HepG2 (cell line): ENCODE measurements around the gene ADGRL3. TPM values are rescaled to one million over a fixed set of nuclear protein-coding genes. Genes with fewer than 3 reads are reported as not detected.

Experiments used
- ATAC-seq: fragments of 200-7000 bp; cut with Tn5 transposase; 3 replicates; pipeline ENCODE4 v1.9.1; 2020; ENCODE audit warnings: mild to moderate bottlenecking, moderate library complexity
- BruUV-seq: library from RNA; stranded (reverse); fragments of 400-500 nt; replicated peaks from 2 replicates; lab custom pipeline; 2021; lab: Mats Ljungman, UMichigan
- CTCF ChIA-PET: fragments of 300-600 bp; formaldehyde crosslinking; extraction: SDS; loops from one replicate; lab custom pipeline; 2021; ENCODE audit warnings: low total read pairs, inconsistent platforms, low intra/inter-chr PET ratio; lab: Yijun Ruan, JAX
- POLR2A ChIA-PET: fragments of 350-600 bp; sonication (Branson Sonifier 250); formaldehyde crosslinking; loops from one replicate; lab custom pipeline; 2020; ENCODE audit warnings: antibody characterized with exemption, inconsistent platforms; lab: Yijun Ruan, JAX
- DNase-seq: peaks from one replicate; pipeline ENCODE4 v3.0.0-alpha.2; 2015; ENCODE audit warnings: low spot score
- FAIRE-seq: peaks from 3 replicates; lab custom pipeline; 2011; peaks lifted over from hg19 to GRCh38; lab: Jason Lieb, UNC
- H2AFZ ChIP-seq: one replicate; pipeline ENCODE4 v1.6.1; 2011; ENCODE audit warnings: low read length, inconsistent platforms
- H3K27ac ChIP-seq: fragments of 300-600 bp; 3 replicates; pipeline ENCODE4 v1.8.0; 2011; ENCODE audit warnings: mixed run types, mild to moderate bottlenecking, mixed read lengths, low read length, inconsistent platforms; ENCODE audit not compliant: insufficient read depth; ENCODE audit errors: extremely low read length
- H3K27me3 ChIP-seq, 2 experiments: fragments of 200-600 bp in 1 of 2; 2 replicates in 1 of 2; 3 replicates in 1 of 2; pipeline versions ENCODE4 v1.6.0 to v1.8.0; 2011; ENCODE audit warnings: low read length in 2 of 2, mild to moderate bottlenecking in 2 of 2, moderate library complexity in 2 of 2, inconsistent platforms in 1 of 2; ENCODE audit not compliant: insufficient read depth in 2 of 2, control insufficient read depth in 1 of 2
- H3K36me3 ChIP-seq, 2 experiments: fragments of 200-600 bp in 1 of 2; replicated peaks in 1 of 2; 2 replicates in 1 of 2; 3 replicates in 1 of 2; pipeline versions ENCODE4 v1.5.1 to v1.8.0; 2011; ENCODE audit warnings: low read length in 2 of 2, inconsistent platforms in 1 of 2; ENCODE audit not compliant: insufficient read depth in 2 of 2, control insufficient read depth in 1 of 2
- H3K4me1 ChIP-seq: 2 replicates; pipeline ENCODE4 v1.5.1; 2012; ENCODE audit warnings: low read length, inconsistent platforms; ENCODE audit not compliant: insufficient read depth
- H3K4me2 ChIP-seq: 2 replicates; pipeline ENCODE4 v1.6.0; 2011; ENCODE audit warnings: low read depth, low read length, inconsistent platforms
- H3K4me3 ChIP-seq, 3 experiments: fragments of 200-600 bp in 1 of 3; sonication (generic), shearing (Covaris generic) in 1 of 3; replicated peaks in 1 of 3; 2 replicates each; pipeline ENCODE4 v1.5.1; 2011 to 2016; ENCODE audit warnings: low read length in 3 of 3, inconsistent platforms in 2 of 3, low read depth in 2 of 3, mild to moderate bottlenecking in 2 of 3, control low read depth in 1 of 3, mixed read lengths in 1 of 3; ENCODE audit not compliant: insufficient read depth in 1 of 3
- H3K79me2 ChIP-seq: one replicate; pipeline ENCODE4 v1.6.1; 2011; ENCODE audit warnings: low read length, inconsistent platforms; ENCODE audit not compliant: insufficient read depth
- H3K9ac ChIP-seq: 2 replicates; pipeline ENCODE4 v1.6.0; 2011; ENCODE audit warnings: mild to moderate bottlenecking, low read depth, low read length, inconsistent platforms; ENCODE audit not compliant: insufficient read depth
- H3K9me3 ChIP-seq: 2 replicates; pipeline ENCODE4 v1.5.1; 2012; ENCODE audit warnings: mild to moderate bottlenecking, low read length
- H4K20me1 ChIP-seq: 2 replicates; pipeline ENCODE4 v1.6.0; 2011; ENCODE audit warnings: inconsistent platforms, mild to moderate bottlenecking, low read length, moderate library complexity; ENCODE audit not compliant: insufficient read depth
- CBX5 ChIP-seq: sonication (generic); formaldehyde crosslinking; IDR thresholded peaks from 2 replicates; pipeline ENCODE4 v1.4.0; 2020; ENCODE audit warnings: missing genetic modification reagents, borderline replicate concordance
- DMAP1 ChIP-seq: IDR thresholded peaks from 2 replicates; pipeline ENCODE4 v1.6.1; 2016
- FOXC1 ChIP-seq: sonication (generic); formaldehyde crosslinking; IDR thresholded peaks from 2 replicates; pipeline ENCODE4 v1.8.0; 2022; ENCODE audit warnings: mild to moderate bottlenecking, missing genetic modification reagents, borderline replicate concordance
- HOXA7 ChIP-seq: sonication (generic); formaldehyde crosslinking; IDR thresholded peaks from 2 replicates; pipeline ENCODE4 v1.8.1; 2022; ENCODE audit warnings: mild to moderate bottlenecking, missing genetic modification reagents, moderate library complexity
- NCOA5 ChIP-seq: sonication (generic); formaldehyde crosslinking; IDR thresholded peaks from 2 replicates; pipeline ENCODE4 v1.4.0; 2020; ENCODE audit warnings: missing genetic modification reagents
- NFE2L2 ChIP-seq: fragments of 150-350 bp; IDR thresholded peaks from 2 replicates; pipeline ENCODE4 v1.6.1; 2014; ENCODE audit warnings: low read length
- PLRG1 ChIP-seq: fragments of 450-650 bp; conservative IDR thresholded peaks from 2 replicates; pipeline ENCODE4 v1.6.1; 2016
- SMAD9 ChIP-seq: sonication (generic); formaldehyde crosslinking; IDR thresholded peaks from 2 replicates; pipeline ENCODE4 v1.5.1; 2020; ENCODE audit warnings: mild to moderate bottlenecking, missing genetic modification reagents
- ZFX ChIP-seq: sonication (generic); formaldehyde crosslinking; IDR thresholded peaks from 2 replicates; pipeline ENCODE4 v1.4.0; 2020; ENCODE audit warnings: mild to moderate bottlenecking, low read depth, missing genetic modification reagents, moderate library complexity
- ZNF225 ChIP-seq: sonication (generic); formaldehyde crosslinking; IDR thresholded peaks from 2 replicates; pipeline ENCODE4 v1.4.0; 2020; ENCODE audit warnings: mild to moderate bottlenecking, missing genetic modification reagents
- ZNF333 ChIP-seq: sonication (generic); formaldehyde crosslinking; IDR thresholded peaks from 2 replicates; pipeline ENCODE4 v1.4.0; 2020; ENCODE audit warnings: mild to moderate bottlenecking, missing genetic modification reagents, borderline replicate concordance
- ZNF7 ChIP-seq: IDR thresholded peaks from 2 replicates; pipeline ENCODE4 v1.6.1; 2016; ENCODE audit warnings: missing biosample characterization, missing genetic modification reagents
- ZNF746 ChIP-seq: sonication (generic); formaldehyde crosslinking; IDR thresholded peaks from 2 replicates; pipeline ENCODE4 v1.8.0; 2022; ENCODE audit warnings: mild to moderate bottlenecking, missing genetic modification reagents
- WGBS: methylation state at CpG from one replicate; pipeline ENCODE4 v1.1.6; 2017; ENCODE audit warnings: low lambda C conversion rate; 5-methylcytosine and 5-hydroxymethylcytosine counted together
- in situ Hi-C: cut with HindIII; loops from 2 replicates; pipeline ENCODE4 v1.10.0; 2017; ENCODE audit warnings: low pct_unique_long_range_greater_than_20kb; ENCODE audit not compliant: extremely low pct_ligation_motif_present
- intact Hi-C: fragments of 100-400 bp; cut with micrococcal nuclease; formaldehyde crosslinking; loops from one replicate; pipeline ENCODE4 v1.10.0; 2022; ENCODE audit not compliant: unreplicated experiment
- polyA plus RNA-seq, 8 experiments: library from polyadenylated mRNA; depleted of rRNA in 3 of 8; stranded (reverse) in 7 of 8; unstranded in 1 of 8; fragments of >200 nt; fragmentation: Illumina TruSeq in 4 of 8; extraction: Trizol in 4 of 8; gene quantifications; 2 replicates each; pipeline versions ENCODE4 v1.2.1 to v1.2.3, GENCODE V29; 2011 to 2016; ENCODE audit warnings: low read depth in 4 of 8, missing spikeins in 1 of 8, mixed read lengths in 1 of 8; ENCODE audit not compliant: insufficient read depth in 1 of 8
- total RNA-seq, 5 experiments: library from RNA; depleted of rRNA; stranded (reverse); fragments of >200 nt; fragmentation: Illumina TruSeq; extraction: Trizol; gene quantifications; 2 replicates each; pipeline ENCODE4 v1.2.3, GENCODE V29; 2016; ENCODE audit warnings: low read depth in 1 of 5
- TF ChIP-seq, protein P1 (sequence below): sonication (generic); formaldehyde crosslinking; IDR thresholded peaks from 2 replicates; pipeline ENCODE4 v1.4.0; 2020; ENCODE audit warnings: missing genetic modification reagents, low read depth, mild to moderate bottlenecking, borderline replicate concordance
- TF ChIP-seq, protein P2 (sequence below): sonication (generic); formaldehyde crosslinking; conservative IDR thresholded peaks from 2 replicates; pipeline ENCODE4 v1.4.0; 2020; ENCODE audit warnings: missing genetic modification reagents
- TF ChIP-seq, protein P3 (sequence below): sonication (generic); formaldehyde crosslinking; IDR thresholded peaks from 2 replicates; pipeline ENCODE4 v1.5.0; 2020; ENCODE audit warnings: mild to moderate bottlenecking, low read depth, missing genetic modification reagents, borderline replicate concordance

Gene ADGRL3
- total and polyA plus RNA-seq, 2 of the 13 experiments (the other 11 are each of a cell fraction or from before 2014, with no cell fraction given), result 0.04 to 0.05 TPM

DNA sequence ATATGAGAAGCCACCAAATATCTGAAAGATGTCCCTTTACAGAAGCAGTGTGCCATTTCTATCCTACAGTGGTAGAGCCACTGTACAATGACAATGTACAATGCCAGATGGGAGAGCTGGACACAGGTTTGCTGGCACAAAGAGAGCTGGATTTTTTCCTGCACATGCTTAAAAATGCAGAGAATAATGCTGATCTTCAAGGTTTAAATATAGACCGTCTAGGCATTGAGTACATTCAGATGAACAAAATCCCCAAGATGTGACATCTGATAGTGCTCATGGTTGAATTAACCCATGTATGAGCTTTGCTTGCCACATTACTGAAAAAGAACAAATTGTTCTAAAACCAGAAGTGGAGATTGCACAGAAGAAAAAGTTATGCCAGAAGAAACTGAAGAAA lies 11.7 kb downstream of the ADGRL3 start (continued):
- TF ChIP-seq, protein P1, sequence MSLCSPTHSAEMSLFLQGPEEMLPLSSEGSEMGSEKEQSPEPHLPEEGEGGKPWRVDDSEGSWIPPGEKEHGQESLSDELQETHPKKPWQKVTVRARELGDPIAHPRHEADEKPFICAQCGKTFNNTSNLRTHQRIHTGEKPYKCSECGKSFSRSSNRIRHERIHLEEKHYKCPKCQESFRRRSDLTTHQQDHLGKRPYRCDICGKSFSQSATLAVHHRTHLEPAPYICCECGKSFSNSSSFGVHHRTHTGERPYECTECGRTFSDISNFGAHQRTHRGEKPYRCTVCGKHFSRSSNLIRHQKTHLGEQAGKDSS (CRISPR knock-in tag), result no peak

DNA sequence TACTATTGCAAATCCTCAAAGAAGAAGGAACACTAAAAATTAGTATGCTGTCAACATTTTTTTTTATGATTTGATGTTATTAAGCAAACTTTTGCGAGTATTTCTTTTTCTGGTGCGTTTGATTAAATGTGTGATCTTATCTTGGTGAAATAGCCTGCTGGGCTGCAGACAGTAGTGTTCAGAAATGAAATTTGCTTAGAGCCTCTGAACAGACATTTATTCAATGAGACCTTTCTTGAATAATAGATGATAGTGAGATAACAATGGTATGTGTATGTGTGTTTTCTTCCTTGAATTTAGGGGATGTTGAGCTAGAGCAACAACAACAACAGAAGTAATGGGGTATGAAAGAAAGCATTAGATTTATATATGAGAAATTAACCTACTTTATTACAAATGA lies 12.7 kb downstream of the ADGRL3 start:
- no peak for TF ChIP-seq NCOA5
- no peak for TF ChIP-seq ZNF746 (CRISPR knock-in tag)
- ChIA-PET POLR2A (no interaction called here), CTCF (no interaction called here)
- intact Hi-C loops, result no loop called here
- WGBS, result 2% methylated on average over 2 of the region's 2 CpGs
- Histone ChIP-seq H3K9ac (no peak overlapping the region), H3K36me3 (no peaks in the 10 kb centered on the region), H3K4me3 (no peak overlapping the region), H3K4me2 (no peak overlapping the region), H3K79me2 (no peaks in the 10 kb centered on the region), H3K27ac (no peak overlapping the region), H3K4me1 (no peaks in the 10 kb centered on the region), H3K9me3 (no peaks in the 10 kb centered on the region), H2AFZ (no peak overlapping the region), H4K20me1 (no peaks in the 10 kb centered on the region), H3K27me3 (no peaks in the 10 kb centered on the region)
- no peak for ATAC-seq
- DNase-seq, result no peak
- BruUV-seq, result no TSS peak
- in situ Hi-C loops, result no loop called here
- no peak for FAIRE-seq

DNA sequence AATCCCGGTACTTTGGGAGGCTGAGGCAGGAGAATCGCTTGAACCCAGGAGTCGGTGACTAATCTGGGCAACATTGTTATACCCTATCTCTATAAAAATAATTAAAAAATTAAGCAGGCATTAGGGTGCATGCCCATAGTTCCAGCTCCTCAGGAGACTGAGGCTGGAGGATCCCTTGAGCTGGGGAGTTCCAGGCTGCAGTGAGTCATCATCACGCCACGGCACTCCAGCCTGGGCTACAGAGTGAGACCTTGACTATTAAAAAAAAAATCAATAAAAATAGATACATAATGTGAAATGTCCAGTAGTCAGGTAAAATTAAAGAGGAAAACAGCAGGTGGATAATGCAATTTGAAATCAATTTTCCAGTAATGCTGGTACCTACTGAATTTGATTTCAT lies 14.6 kb downstream of the ADGRL3 start:
- intact Hi-C loops, result no loop called here
- FAIRE-seq, result no peak
- no peaks in the 10 kb centered on the region for H4K20me1 ChIP-seq
- no peak overlapping the region for H3K9ac ChIP-seq
- H3K4me1 ChIP-seq, result no peaks in the 10 kb centered on the region
- H3K9me3 ChIP-seq, result no peaks in the 10 kb centered on the region
- POLR2A ChIA-PET, result no interaction called here
- 15% methylated on average over 5 of the region's 5 CpGs for WGBS
- ATAC-seq, result no peak
- no peaks in the 10 kb centered on the region for H3K27me3 ChIP-seq
- H3K4me2 ChIP-seq, result no peak overlapping the region
- in situ Hi-C loops, result no loop called here
- CTCF ChIA-PET, result no interaction called here
- BruUV-seq, result no TSS peak
- no peak overlapping the region for H3K4me3 ChIP-seq
- H3K36me3 ChIP-seq, result no peaks in the 10 kb centered on the region
- DNase-seq, result no peak
- no peaks in the 10 kb centered on the region for H3K79me2 ChIP-seq
- no peak overlapping the region for H2AFZ ChIP-seq
- no peak overlapping the region for H3K27ac ChIP-seq
- TF ChIP-seq, protein P2, sequence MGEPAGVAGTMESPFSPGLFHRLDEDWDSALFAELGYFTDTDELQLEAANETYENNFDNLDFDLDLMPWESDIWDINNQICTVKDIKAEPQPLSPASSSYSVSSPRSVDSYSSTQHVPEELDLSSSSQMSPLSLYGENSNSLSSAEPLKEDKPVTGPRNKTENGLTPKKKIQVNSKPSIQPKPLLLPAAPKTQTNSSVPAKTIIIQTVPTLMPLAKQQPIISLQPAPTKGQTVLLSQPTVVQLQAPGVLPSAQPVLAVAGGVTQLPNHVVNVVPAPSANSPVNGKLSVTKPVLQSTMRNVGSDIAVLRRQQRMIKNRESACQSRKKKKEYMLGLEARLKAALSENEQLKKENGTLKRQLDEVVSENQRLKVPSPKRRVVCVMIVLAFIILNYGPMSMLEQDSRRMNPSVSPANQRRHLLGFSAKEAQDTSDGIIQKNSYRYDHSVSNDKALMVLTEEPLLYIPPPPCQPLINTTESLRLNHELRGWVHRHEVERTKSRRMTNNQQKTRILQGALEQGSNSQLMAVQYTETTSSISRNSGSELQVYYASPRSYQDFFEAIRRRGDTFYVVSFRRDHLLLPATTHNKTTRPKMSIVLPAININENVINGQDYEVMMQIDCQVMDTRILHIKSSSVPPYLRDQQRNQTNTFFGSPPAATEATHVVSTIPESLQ, result no peak
- TF ChIP-seq ZFX (CRISPR knock-in tag) (no peak), SMAD9 (CRISPR knock-in tag) (no peak), HOXA7 (no peak), ZNF225 (CRISPR knock-in tag) (no peak), FOXC1 (CRISPR knock-in tag) (no peak), ZNF333 (CRISPR knock-in tag) (no peak), CBX5 (CRISPR knock-in tag) (no peak), ZNF7 (CRISPR knock-in tag) (no peak), NFE2L2 (no peak), DMAP1 (no peak), PLRG1 (no peak)
- TF ChIP-seq, protein P3, sequence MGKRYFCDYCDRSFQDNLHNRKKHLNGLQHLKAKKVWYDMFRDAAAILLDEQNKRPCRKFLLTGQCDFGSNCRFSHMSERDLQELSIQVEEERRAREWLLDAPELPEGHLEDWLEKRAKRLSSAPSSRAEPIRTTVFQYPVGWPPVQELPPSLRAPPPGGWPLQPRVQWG, result no peak
